ENCODE measurements around the gene CUX1. TPM values are rescaled to one million over a fixed set of nuclear protein-coding genes. Genes with fewer than 3 reads are reported as not detected.

The CUX1 gene
- total and polyA plus RNA-seq, 10 of the 15 experiments (the other 5 are each of a cell fraction or from before 2014, with no cell fraction given) = 6.1 to 48.6 (median 25.9) TPM

- WGBS (ENCODE audit: insufficient coverage, insufficient replicate concordance, low lambda C conversion rate, missing lambda C conversion rate) = 92% methylated on average over 31 of the region's 31 CpGs
- H3K27ac ChIP-seq (ENCODE audit: control insufficient read depth, insufficient read depth) = no peak overlapping the region
- BruUV-seq (replicated peaks) = no TSS peak
- no peaks in the 10 kb centered on the region for H3K4me1 ChIP-seq (ENCODE audit: control insufficient read depth, insufficient read depth, low read length)
- intact Hi-C loops (cut with micrococcal nuclease; ENCODE audit: unreplicated experiment) (no loop called here), in situ Hi-C loops (cut with MboI) (no loop called here)
- TF ChIP-seq ZNF592 (IDR thresholded peaks at IDR 0.05) = no peak
- FAIRE-seq (no peak), ATAC-seq (no peak), DNase-seq (ENCODE audit: low read depth, low spot score) (no peak)
- ChIA-PET RAD21 (ENCODE audit: unreplicated experiment) (no interaction called here), CTCF (no interaction called here), POLR2A (no interaction called here), SMC1A (ENCODE audit: uncharacterized antibody, unreplicated experiment) (interaction anchor here (1.2 kb wide), 1 partner anchor 17 kb away, joined by 4 read pairs; no protein-coding TSS in a partner anchor)
- no peak overlapping the region for H3K4me2 ChIP-seq (ENCODE audit: control insufficient read depth, insufficient read depth)
- no peak overlapping the region for H2AFZ ChIP-seq (ENCODE audit: control insufficient read depth, low read depth, low read length)
- no peaks in the 10 kb centered on the region for H4K20me1 ChIP-seq (ENCODE audit: control insufficient read depth, insufficient read depth)
- no peaks in the 10 kb centered on the region for H3K27me3 ChIP-seq (replicated peaks in 1 of 2; ENCODE audit: control insufficient read depth in 2 of 2, insufficient read depth in 2 of 2, low read length in 1 of 2)
- H3K9ac ChIP-seq (ENCODE audit: control insufficient read depth, insufficient read depth, low read length) = no peak overlapping the region
- H3K4me3 ChIP-seq = no peak overlapping the region
- H3K9me3 ChIP-seq (replicated peaks; ENCODE audit: control insufficient read depth, insufficient read depth, low read length) = no peaks in the 10 kb centered on the region
- H3K36me3 ChIP-seq (ENCODE audit: control insufficient read depth in 2 of 2, insufficient read depth in 2 of 2, low read length in 1 of 2) = peaks cover 10 to 19% of the 10 kb centered on the region in 2 experiments; a peak in 3 of 4 replicates
- peaks cover 2% of the 10 kb centered on the region for H3K79me2 ChIP-seq (ENCODE audit: control insufficient read depth, insufficient read depth, low read length)
Observed at GRCh38 chr7:101916041-101916800, 98.8 kb downstream of the CUX1 start.
